SW480 (cell line): ENCODE measurements around the gene SLC8A2.

Experiments used
- DNase-seq: peaks from one replicate; pipeline ENCODE4 v3.0.0-alpha.2; 2016; ENCODE audit warnings: low spot score

The SLC8A2 gene

GRCh38 chr19:47381121-47381520 is 90.6 kb downstream of the SLC8A2 start:
- DNase-seq: no peak

GRCh38 chr19:47380559-47380958 is 91.1 kb downstream of the SLC8A2 start:
- no peak for DNase-seq

DNA sequence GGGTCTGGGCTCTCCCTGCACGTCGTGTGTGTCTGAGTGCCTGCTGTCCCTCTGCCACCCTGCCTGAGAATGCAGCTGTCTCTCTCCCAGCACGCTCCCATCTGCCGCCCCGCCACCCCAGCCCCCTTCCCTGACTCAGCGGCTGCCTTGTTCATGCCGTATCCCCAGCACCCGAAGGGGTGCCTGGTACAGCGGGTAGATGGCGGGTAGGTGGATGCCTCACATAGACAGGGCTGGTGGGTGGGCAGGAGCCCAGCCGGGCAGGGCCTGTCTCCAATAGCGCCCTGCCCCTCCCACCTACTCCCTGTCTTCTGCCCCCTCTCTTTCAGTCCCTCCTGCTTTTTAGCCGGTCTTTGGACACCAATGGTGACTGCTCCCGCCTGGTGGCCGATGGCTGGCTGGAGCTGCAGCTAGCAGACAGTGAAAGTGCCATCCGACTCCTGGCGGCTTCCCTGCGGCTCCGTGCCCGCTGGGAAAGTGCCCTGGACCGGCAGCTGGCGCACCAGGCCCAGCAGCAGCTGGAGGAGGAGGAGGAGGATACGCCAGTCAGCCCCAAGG is 92.2 kb downstream of the SLC8A2 start:
- no peak for DNase-seq

DNA sequence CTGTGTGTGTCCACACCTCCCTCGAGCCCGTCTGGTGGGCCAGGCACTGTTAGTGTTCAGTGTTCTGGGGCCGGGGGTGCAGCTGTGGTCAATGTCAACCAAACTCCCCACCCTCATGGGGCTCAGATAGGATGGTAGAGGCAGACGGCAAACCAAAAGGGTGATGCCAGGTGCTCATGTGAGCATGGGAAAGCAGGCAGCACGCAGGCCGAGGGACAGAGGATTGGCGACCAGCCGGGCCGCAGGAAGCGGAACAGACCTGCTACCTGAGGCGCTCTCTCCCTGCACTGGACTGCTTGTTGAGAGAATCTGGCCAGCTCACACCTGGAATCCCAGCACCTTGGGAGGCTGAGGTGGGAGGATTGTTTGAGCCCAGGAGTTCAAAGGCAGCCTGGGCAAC is 93.4 kb downstream of the SLC8A2 start:
- no peak for DNase-seq
